RWPE1 (cell line): Measurements from ENCODE around the gene RIOK1.

ENCODE experiments used
- CTCF ChIA-PET: fragments of 350-600 bp; sonication (Branson Sonifier 250); formaldehyde crosslinking; extraction: SDS; loops from one replicate; lab custom pipeline; 2021; lab: Yijun Ruan, JAX
- POLR2A ChIA-PET: fragments of 400-600 bp; formaldehyde crosslinking; extraction: SDS; loops from one replicate; lab custom pipeline; 2020; ENCODE audit warnings: antibody characterized with exemption; ENCODE audit not compliant: low non-redundant PET; lab: Yijun Ruan, JAX
- DNase-seq: peaks from one replicate; pipeline ENCODE4 v3.0.0; 2012; ENCODE audit warnings: low spot score
- H3K27ac ChIP-seq: fragments of 450-650 bp; 2 replicates; pipeline ENCODE4 v1.5.1; 2017
- CTCF ChIP-seq: fragments of 450-650 bp; conservative IDR thresholded peaks from 2 replicates; pipeline ENCODE4 v1.5.1; 2017; ENCODE audit warnings: low read depth, mild to moderate bottlenecking

Gene RIOK1

DNA sequence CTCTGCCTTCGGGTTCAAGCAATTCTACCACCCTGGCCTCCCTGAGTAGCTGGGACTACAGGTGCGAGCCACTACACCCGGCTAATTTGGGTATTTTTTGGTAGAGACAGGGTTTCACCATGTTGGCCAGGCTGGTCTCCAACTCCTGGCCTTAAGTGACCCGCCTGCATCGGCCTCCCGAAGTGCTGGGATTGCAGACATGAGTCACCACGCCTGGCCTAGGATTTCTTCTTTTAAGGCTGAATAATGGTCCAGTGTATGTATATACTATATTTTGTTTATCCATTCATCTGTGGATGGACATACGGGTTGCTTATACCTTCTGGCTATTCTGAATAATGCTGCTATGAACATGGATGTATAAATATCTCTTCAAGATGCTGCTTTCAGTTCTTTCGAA, 17.1 kb downstream of the RIOK1 start:
- POLR2A ChIA-PET = no interaction called here

DNA sequence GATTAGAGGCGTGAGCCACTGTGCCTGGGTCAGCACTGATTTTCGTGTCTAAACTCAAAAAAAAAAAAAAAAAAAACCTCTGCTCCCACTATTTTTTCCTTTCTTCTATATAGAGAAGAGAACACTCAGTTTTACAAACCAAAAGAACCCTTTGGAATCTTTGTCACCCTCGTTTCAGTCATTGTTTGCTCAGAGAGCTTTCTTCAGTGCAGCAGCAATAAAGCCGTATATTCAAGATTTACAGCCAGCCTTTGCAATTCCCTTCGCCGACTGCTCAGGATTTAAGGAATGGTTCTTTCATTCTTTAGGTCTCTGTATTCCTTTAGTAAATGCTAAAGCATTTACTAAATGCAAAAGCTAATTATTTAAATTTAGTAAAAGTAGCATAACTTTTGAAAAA, 20.1 kb downstream of the RIOK1 start:
- POLR2A ChIA-PET = no interaction called here
- H3K27ac ChIP-seq = no peak overlapping the region
- no peak for TF ChIP-seq CTCF
- DNase-seq = no peak
- CTCF ChIA-PET = interaction anchor here (1.8 kb wide), 1 partner anchor 15 kb away, joined by 5 read pairs; no protein-coding TSS in a partner anchor

More for the DNA sequence above, 17.1 kb downstream of the RIOK1 start:
- TF ChIP-seq CTCF = no peak
- CTCF ChIA-PET = no interaction called here
- no peak overlapping the region for H3K27ac ChIP-seq
- DNase-seq = no peak

- ChIA-PET POLR2A (interaction anchor here (0.5 to 0.7 kb wide), 4 partner anchors 15 to 133 kb away, joined by 3 to 18 read pairs (median 3); partner anchors contain the start of gene DSP), CTCF (interaction anchor here (1.8 kb wide), 1 partner anchor 14 kb away, joined by 5 read pairs; no protein-coding TSS in a partner anchor)
- DNase-seq = no peak
- no peak for TF ChIP-seq CTCF
- H3K27ac ChIP-seq = no peak overlapping the region
Observed at GRCh38 chr6:7410851-7411250, 21.2 kb downstream of the RIOK1 start.

- no peak for DNase-seq
- ChIA-PET POLR2A (interaction anchor here (0.5 to 0.7 kb wide), 2 partner anchors 130 to 132 kb away, joined by 3 to 18 read pairs; partner anchors contain the start of gene DSP), CTCF (interaction anchor here (1.8 kb wide), 1 partner anchor 14 kb away, joined by 5 read pairs; no protein-coding TSS in a partner anchor)
- no peak overlapping the region for H3K27ac ChIP-seq
- no peak for TF ChIP-seq CTCF
Observed at GRCh38 chr6:7411328-7411727, 21.7 kb downstream of the RIOK1 start.

GRCh38 chr6:7413151-7413823, 23.7 kb downstream of the RIOK1 start:
- CTCF ChIA-PET = interaction anchor here (0.6 to 0.7 kb wide), 2 partner anchors 62 to 73 kb away, joined by 3 read pairs; no protein-coding TSS in a partner anchor
- POLR2A ChIA-PET = no interaction called here
- no peak for TF ChIP-seq CTCF
- DNase-seq = no peak
- H3K27ac ChIP-seq = no peak overlapping the region

- no peak overlapping the region for H3K27ac ChIP-seq
- peak; percentile 38 for DNase-seq
- ChIA-PET POLR2A (no interaction called here), CTCF (no interaction called here)
- no peak for TF ChIP-seq CTCF
Observed at GRCh38 chr6:7414811-7415210, 25.2 kb downstream of the RIOK1 start.
